Suprapubic skin (tissue), 3 donors: ENCODE results near the gene PUS7.

Experiments used
- CTCF ChIP-seq, 2 donors: fragments of 200-600 bp in 1 of 2; fragments of 450-650 bp in 1 of 2; sonication (generic) in 1 of 2; IDR thresholded peaks; one replicate each; pipeline ENCODE4 v1.5.1; 2016 to 2019; ENCODE audit warnings: antibody characterized with exemption in 2 of 2, mild to moderate bottlenecking in 1 of 2, moderate library complexity in 1 of 2
- POLR2AphosphoS5 ChIP-seq, 3 donors: sonication (generic); formaldehyde crosslinking; IDR thresholded peaks; one replicate each; pipeline ENCODE4 v1.6.1; 2017; ENCODE audit warnings: antibody characterized with exemption in 3 of 3

- TF ChIP-seq CTCF (IDR thresholded peaks at IDR 0.05) = no peak
- no peak for TF ChIP-seq POLR2AphosphoS5 (IDR thresholded peaks at IDR 0.05)
Observed at GRCh38 chr7:105559926-105560325, 37.9 kb upstream of the PUS7 start.
